A549 (cell line): ENCODE results near the gene POP5.
"Not testable (repeated sequence)": the region's sequence is repeated elsewhere in the genome, so short reads cannot be mapped to it uniquely, and the experiment has no call there.

Experiments
- CTCF ChIP-seq: fragments of >200 bp; sonication (Bioruptor Twin); formaldehyde crosslinking; IDR thresholded peaks from 3 replicates; pipeline ENCODE4 v1.5.1; 2016
- EP300 ChIP-seq, 2 experiments: fragments of >200 bp; sonication (Bioruptor Twin); formaldehyde crosslinking; IDR thresholded peaks; 2 replicates in 1 of 2; 3 replicates in 1 of 2; pipeline ENCODE4 v1.6.1; 2016 to 2017
- FOXS1 ChIP-seq: fragments of 250-450 bp; sonication (Bioruptor Pico); IDR thresholded peaks from 2 replicates; pipeline ENCODE4 v1.5.0; 2020; ENCODE audit warnings: mild to moderate bottlenecking, moderate library complexity
- MYC ChIP-seq: IDR thresholded peaks from 2 replicates; pipeline ENCODE4 v1.6.1; 2012; ENCODE audit warnings: mild to moderate bottlenecking, inconsistent platforms, low read length, improper control_type of control experiment, borderline replicate concordance
- POLR2A ChIP-seq: IDR thresholded peaks from 2 replicates; pipeline ENCODE4 v1.6.1; 2012; ENCODE audit warnings: mild to moderate bottlenecking, low read length
- RFX5 ChIP-seq: fragments of 450-650 bp; IDR thresholded peaks from 2 replicates; pipeline ENCODE4 v1.7.1; 2014; ENCODE audit warnings: antibody characterized with exemption, mild to moderate bottlenecking, moderate library complexity
- RNF2 ChIP-seq: fragments of 200-600 bp; sonication (generic); IDR thresholded peaks from 2 replicates; pipeline ENCODE4 v1.6.1; 2016; ENCODE audit warnings: low read depth, mild to moderate bottlenecking, antibody characterized with exemption, moderate library complexity, borderline replicate concordance
- SMC3 ChIP-seq: fragments of >200 bp; sonication (Bioruptor Twin); formaldehyde crosslinking; IDR thresholded peaks from 3 replicates; pipeline ENCODE4 v1.6.1; 2018; ENCODE audit warnings: inconsistent platforms
- TF ChIP-seq, protein P1 (sequence below): fragments of 200-600 bp; sonication (generic); IDR thresholded peaks from 2 replicates; pipeline ENCODE4 v1.6.1; 2016; ENCODE audit warnings: antibody characterized with exemption, mild to moderate bottlenecking, moderate library complexity
- TF ChIP-seq, protein P2 (sequence below): IDR thresholded peaks from 2 replicates; pipeline ENCODE4 v1.6.1; 2012

GRCh38 chr12:120617193-120617592 is 36.0 kb upstream of the POP5 start:
- TF ChIP-seq FOXS1 (CRISPR knock-in tag); RFX5; POLR2A; CTCF; EP300 (IDR thresholded peaks at IDR 0.05); MYC; RNF2; SMC3: not testable (repeated sequence)
- TF ChIP-seq, protein P1, sequence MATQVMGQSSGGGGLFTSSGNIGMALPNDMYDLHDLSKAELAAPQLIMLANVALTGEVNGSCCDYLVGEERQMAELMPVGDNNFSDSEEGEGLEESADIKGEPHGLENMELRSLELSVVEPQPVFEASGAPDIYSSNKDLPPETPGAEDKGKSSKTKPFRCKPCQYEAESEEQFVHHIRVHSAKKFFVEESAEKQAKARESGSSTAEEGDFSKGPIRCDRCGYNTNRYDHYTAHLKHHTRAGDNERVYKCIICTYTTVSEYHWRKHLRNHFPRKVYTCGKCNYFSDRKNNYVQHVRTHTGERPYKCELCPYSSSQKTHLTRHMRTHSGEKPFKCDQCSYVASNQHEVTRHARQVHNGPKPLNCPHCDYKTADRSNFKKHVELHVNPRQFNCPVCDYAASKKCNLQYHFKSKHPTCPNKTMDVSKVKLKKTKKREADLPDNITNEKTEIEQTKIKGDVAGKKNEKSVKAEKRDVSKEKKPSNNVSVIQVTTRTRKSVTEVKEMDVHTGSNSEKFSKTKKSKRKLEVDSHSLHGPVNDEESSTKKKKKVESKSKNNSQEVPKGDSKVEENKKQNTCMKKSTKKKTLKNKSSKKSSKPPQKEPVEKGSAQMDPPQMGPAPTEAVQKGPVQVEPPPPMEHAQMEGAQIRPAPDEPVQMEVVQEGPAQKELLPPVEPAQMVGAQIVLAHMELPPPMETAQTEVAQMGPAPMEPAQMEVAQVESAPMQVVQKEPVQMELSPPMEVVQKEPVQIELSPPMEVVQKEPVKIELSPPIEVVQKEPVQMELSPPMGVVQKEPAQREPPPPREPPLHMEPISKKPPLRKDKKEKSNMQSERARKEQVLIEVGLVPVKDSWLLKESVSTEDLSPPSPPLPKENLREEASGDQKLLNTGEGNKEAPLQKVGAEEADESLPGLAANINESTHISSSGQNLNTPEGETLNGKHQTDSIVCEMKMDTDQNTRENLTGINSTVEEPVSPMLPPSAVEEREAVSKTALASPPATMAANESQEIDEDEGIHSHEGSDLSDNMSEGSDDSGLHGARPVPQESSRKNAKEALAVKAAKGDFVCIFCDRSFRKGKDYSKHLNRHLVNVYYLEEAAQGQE, result not testable (repeated sequence)
- TF ChIP-seq, protein P2, sequence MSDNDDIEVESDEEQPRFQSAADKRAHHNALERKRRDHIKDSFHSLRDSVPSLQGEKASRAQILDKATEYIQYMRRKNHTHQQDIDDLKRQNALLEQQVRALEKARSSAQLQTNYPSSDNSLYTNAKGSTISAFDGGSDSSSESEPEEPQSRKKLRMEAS, result not testable (repeated sequence)
